ENCODE measurements around the gene PMEPA1.

DNA sequence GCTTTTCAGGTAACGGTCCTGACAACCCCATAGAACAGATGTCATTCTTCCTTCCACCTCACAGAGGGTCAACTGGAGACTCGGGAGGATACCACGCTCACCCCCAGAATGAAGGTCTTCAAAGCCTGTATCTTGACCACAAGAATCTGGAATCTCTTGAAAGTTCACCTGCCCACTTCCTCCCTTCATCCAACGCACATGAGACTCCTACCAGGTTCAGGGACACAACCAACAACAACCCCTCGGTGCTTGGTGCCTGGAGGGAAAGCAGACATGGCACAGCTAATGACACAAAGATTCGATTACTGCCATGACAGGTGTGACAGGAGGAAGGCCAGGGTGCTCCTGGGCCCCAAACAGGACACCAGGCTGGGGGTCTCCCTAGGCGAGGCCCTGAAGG is 8.2 kb downstream of the PMEPA1 start:
- TF ChIP-seq, protein P1, sequence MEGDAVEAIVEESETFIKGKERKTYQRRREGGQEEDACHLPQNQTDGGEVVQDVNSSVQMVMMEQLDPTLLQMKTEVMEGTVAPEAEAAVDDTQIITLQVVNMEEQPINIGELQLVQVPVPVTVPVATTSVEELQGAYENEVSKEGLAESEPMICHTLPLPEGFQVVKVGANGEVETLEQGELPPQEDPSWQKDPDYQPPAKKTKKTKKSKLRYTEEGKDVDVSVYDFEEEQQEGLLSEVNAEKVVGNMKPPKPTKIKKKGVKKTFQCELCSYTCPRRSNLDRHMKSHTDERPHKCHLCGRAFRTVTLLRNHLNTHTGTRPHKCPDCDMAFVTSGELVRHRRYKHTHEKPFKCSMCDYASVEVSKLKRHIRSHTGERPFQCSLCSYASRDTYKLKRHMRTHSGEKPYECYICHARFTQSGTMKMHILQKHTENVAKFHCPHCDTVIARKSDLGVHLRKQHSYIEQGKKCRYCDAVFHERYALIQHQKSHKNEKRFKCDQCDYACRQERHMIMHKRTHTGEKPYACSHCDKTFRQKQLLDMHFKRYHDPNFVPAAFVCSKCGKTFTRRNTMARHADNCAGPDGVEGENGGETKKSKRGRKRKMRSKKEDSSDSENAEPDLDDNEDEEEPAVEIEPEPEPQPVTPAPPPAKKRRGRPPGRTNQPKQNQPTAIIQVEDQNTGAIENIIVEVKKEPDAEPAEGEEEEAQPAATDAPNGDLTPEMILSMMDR (IDR thresholded peaks at IDR 0.05), result no peak
- no peak for TF ChIP-seq EZH2 (IDR thresholded peaks at IDR 0.05; ENCODE audit: borderline replicate concordance, insufficient read depth, low read depth, low read length, poor library complexity, severe bottlenecking)
